Astrocyte (in vitro differentiated cells and primary cell): Measurements from ENCODE around the gene NCR3LG1. TPM values are rescaled to one million over a fixed set of nuclear protein-coding genes. Genes with fewer than 3 reads are reported as not detected.
A peak's percentile ranks its signal among the peaks of the same experiment; 100 is the strongest.

Source experiments
- DNase-seq: peaks from one replicate; pipeline ENCODE4 v3.0.0-alpha.2; 2010; ENCODE audit warnings: low read depth
- FAIRE-seq: peaks from 2 replicates; lab custom pipeline; 2011; peaks lifted over from hg19 to GRCh38; lab: Jason Lieb, UNC
- H2AFZ ChIP-seq: 2 replicates; pipeline ENCODE4 v1.6.0; 2012; ENCODE audit warnings: low read depth, low read length, inconsistent platforms
- H3K27ac ChIP-seq: 2 replicates; pipeline ENCODE4 v1.5.1; 2011; ENCODE audit warnings: low read depth, low read length, inconsistent platforms
- H3K27me3 ChIP-seq: 2 replicates; pipeline ENCODE4 v1.6.0; 2011; ENCODE audit warnings: low read length, inconsistent platforms; ENCODE audit not compliant: insufficient read depth
- H3K36me3 ChIP-seq: 2 replicates; pipeline ENCODE4 v1.5.1; 2011; ENCODE audit warnings: low read length, inconsistent platforms; ENCODE audit not compliant: insufficient read depth
- H3K4me1 ChIP-seq: 2 replicates; pipeline ENCODE4 v1.5.1; 2011; ENCODE audit warnings: low read length, inconsistent platforms; ENCODE audit not compliant: insufficient read depth
- H3K4me2 ChIP-seq: 2 replicates; pipeline ENCODE4 v1.6.0; 2012; ENCODE audit warnings: low read length, inconsistent platforms
- H3K4me3 ChIP-seq: 2 replicates; pipeline ENCODE4 v1.5.1; 2011; ENCODE audit warnings: low read depth, mild to moderate bottlenecking, low read length, inconsistent platforms; ENCODE audit not compliant: insufficient read depth
- H3K79me2 ChIP-seq: 2 replicates; pipeline ENCODE4 v1.6.0; 2012; ENCODE audit warnings: mild to moderate bottlenecking, low read length, inconsistent platforms; ENCODE audit not compliant: insufficient read depth
- H3K9ac ChIP-seq: 2 replicates; pipeline ENCODE4 v1.6.0; 2012; ENCODE audit warnings: mild to moderate bottlenecking, low read length, inconsistent platforms
- H3K9me3 ChIP-seq: 2 replicates; pipeline ENCODE4 v1.5.1; 2012; ENCODE audit warnings: low read depth, mild to moderate bottlenecking, low read length, inconsistent platforms; ENCODE audit not compliant: insufficient read depth
- H4K20me1 ChIP-seq: 2 replicates; pipeline ENCODE4 v1.6.0; 2012; ENCODE audit warnings: low read length, inconsistent platforms; ENCODE audit not compliant: insufficient read depth
- H3K27ac Mint-ChIP-seq: one replicate; pipeline ENCODE4 v1.8.0; 2021; ENCODE audit warnings: mild to moderate bottlenecking, mixed read lengths; ENCODE audit not compliant: unreplicated experiment
- H3K27me3 Mint-ChIP-seq: one replicate; pipeline ENCODE4 v1.8.0; 2021; ENCODE audit warnings: low read depth, mixed read lengths; ENCODE audit not compliant: unreplicated experiment
- H3K36me3 Mint-ChIP-seq: one replicate; pipeline ENCODE4 v1.8.0; 2021; ENCODE audit warnings: low read depth, mixed read lengths; ENCODE audit not compliant: unreplicated experiment
- H3K4me1 Mint-ChIP-seq: one replicate; pipeline ENCODE4 v1.8.0; 2021; ENCODE audit warnings: low read depth, mixed read lengths; ENCODE audit not compliant: unreplicated experiment
- H3K4me3 Mint-ChIP-seq: one replicate; pipeline ENCODE4 v1.8.0; 2021; ENCODE audit warnings: mild to moderate bottlenecking, moderate library complexity, mixed read lengths; ENCODE audit not compliant: unreplicated experiment
- H3K9me3 Mint-ChIP-seq: one replicate; pipeline ENCODE4 v1.8.0; 2021; ENCODE audit warnings: mild to moderate bottlenecking, mixed read lengths; ENCODE audit not compliant: unreplicated experiment
- CTCF ChIP-seq: IDR thresholded peaks from 2 replicates; pipeline ENCODE4 v1.5.1; 2011; ENCODE audit warnings: low read depth, mild to moderate bottlenecking, inconsistent platforms, low read length, moderate library complexity; ENCODE audit not compliant: insufficient read depth
- EZH2 ChIP-seq: IDR thresholded peaks from 2 replicates; pipeline ENCODE4 v1.6.1; 2012; ENCODE audit warnings: mild to moderate bottlenecking, low read length, inconsistent platforms; ENCODE audit not compliant: insufficient read depth
- total RNA-seq: library from RNA; stranded (reverse); gene quantifications from 2 replicates; pipeline ENCODE4 v1.2.1, GENCODE V29; 2021

The NCR3LG1 gene
- total RNA-seq, 1 donor from 2014 or later: 3.3 TPM

- Mint-ChIP-seq H3K36me3 (peaks cover 55% of the 10 kb centered on the region), H3K27me3 (peaks cover 2% of the 10 kb centered on the region), H3K27ac (no peak overlapping the region), H3K9me3 (peaks cover 63% of the 10 kb centered on the region), H3K4me3 (no peak overlapping the region), H3K4me1 (peaks cover 3% of the 10 kb centered on the region)
- H3K27ac ChIP-seq: no peak overlapping the region
- peaks cover 4% of the 10 kb centered on the region for H3K36me3 ChIP-seq
- no peaks in the 10 kb centered on the region for H3K27me3 ChIP-seq
- DNase-seq (no peak), FAIRE-seq (no peak)
- H3K4me2 ChIP-seq: no peak overlapping the region
- peaks cover 46% of the 10 kb centered on the region for H3K9me3 ChIP-seq
- no peaks in the 10 kb centered on the region for H3K79me2 ChIP-seq
- no peak overlapping the region for H3K9ac ChIP-seq
- no peak for TF ChIP-seq CTCF
- TF ChIP-seq EZH2: no peak
- no peaks in the 10 kb centered on the region for H4K20me1 ChIP-seq
- H3K4me3 ChIP-seq: no peak overlapping the region
- no peaks in the 10 kb centered on the region for H3K4me1 ChIP-seq
- H2AFZ ChIP-seq: no peak overlapping the region
Observed at GRCh38 chr11:17369684-17370243, 18.2 kb downstream of the NCR3LG1 start.

GRCh38 chr11:17371614-17372013 lies 20.0 kb downstream of the NCR3LG1 start:
- Mint-ChIP-seq H3K4me1 (peaks cover 3% of the 10 kb centered on the region), H3K4me3 (no peak overlapping the region), H3K27ac (no peak overlapping the region), H3K27me3 (no peaks in the 10 kb centered on the region), H3K9me3 (peaks cover 68% of the 10 kb centered on the region), H3K36me3 (peaks cover 57% of the 10 kb centered on the region)
- Histone ChIP-seq H2AFZ (no peak overlapping the region), H3K9me3 (peaks cover 48% of the 10 kb centered on the region), H3K4me2 (no peak overlapping the region), H3K4me1 (no peaks in the 10 kb centered on the region), H3K36me3 (peaks cover 4% of the 10 kb centered on the region), H3K79me2 (no peaks in the 10 kb centered on the region), H3K9ac (no peak overlapping the region), H3K27ac (no peak overlapping the region), H3K4me3 (no peak overlapping the region), H3K27me3 (no peaks in the 10 kb centered on the region), H4K20me1 (no peaks in the 10 kb centered on the region)
- no peak for FAIRE-seq
- peak; percentile 53 for DNase-seq
- TF ChIP-seq CTCF (no peak), EZH2 (no peak)

GRCh38 chr11:17375547-17375946 lies 23.9 kb downstream of the NCR3LG1 start:
- no peak overlapping the region for H3K27ac Mint-ChIP-seq
- H3K36me3 Mint-ChIP-seq: peaks cover 43% of the 10 kb centered on the region
- peaks cover 1% of the 10 kb centered on the region for H3K4me1 ChIP-seq
- no peak for FAIRE-seq
- no peaks in the 10 kb centered on the region for H4K20me1 ChIP-seq
- H3K79me2 ChIP-seq: no peaks in the 10 kb centered on the region
- H3K27me3 ChIP-seq: no peaks in the 10 kb centered on the region
- no peak overlapping the region for H3K4me2 ChIP-seq
- no peak for DNase-seq
- H3K4me3 Mint-ChIP-seq: no peak overlapping the region
- no peak overlapping the region for H2AFZ ChIP-seq
- H3K4me1 Mint-ChIP-seq: no peaks in the 10 kb centered on the region
- H3K27me3 Mint-ChIP-seq: no peaks in the 10 kb centered on the region
- no peak overlapping the region for H3K4me3 ChIP-seq
- H3K27ac ChIP-seq: no peak overlapping the region
- no peaks in the 10 kb centered on the region for H3K36me3 ChIP-seq
- H3K9me3 Mint-ChIP-seq: peaks cover 46% of the 10 kb centered on the region
- peaks cover 31% of the 10 kb centered on the region for H3K9me3 ChIP-seq
- H3K9ac ChIP-seq: no peak overlapping the region
- TF ChIP-seq EZH2 (no peak), CTCF (no peak)
